Fibroblast of lung (primary cell): Measurements from ENCODE around the gene CSRNP3.

Source experiments
- CTCF ChIP-seq, 2 donors: IDR thresholded peaks in 1 of 2; conservative IDR thresholded peaks in 1 of 2; 1 replicate in 1 of 2; 2 replicates in 1 of 2; pipeline ENCODE4 v1.5.1; 2011 to 2012; ENCODE audit warnings: low read length in 2 of 2, control low read depth in 1 of 2, inconsistent platforms in 1 of 2, low read depth in 1 of 2, mild to moderate bottlenecking in 1 of 2
- EZH2 ChIP-seq: IDR thresholded peaks from 2 replicates; pipeline ENCODE4 v1.5.1; 2012; ENCODE audit warnings: low read length, control low read depth, mild to moderate bottlenecking; ENCODE audit errors: missing control alignments

GRCh38 chr2:165586019-165586418 is 116.5 kb downstream of the CSRNP3 start:
- TF ChIP-seq CTCF (conservative IDR thresholded peaks at IDR 0.05 in 1 of 2, IDR thresholded peaks at IDR 0.05 in 1 of 2; ENCODE audit: low read depth in 1 of 2, low read length in 2 of 2) (no peak), EZH2 (no peak)
